T-helper 22 cell (primary cell): ENCODE results near the gene TIMM22.
"Not testable (repeated sequence)": the region's sequence is repeated elsewhere in the genome, so short reads cannot be mapped to it uniquely, and the experiment has no call there.

Source experiments
- DNase-seq: peaks from one replicate; pipeline ENCODE4 v3.0.0-alpha.2; 2020; ENCODE audit warnings: low read depth

Gene TIMM22

GRCh38 chr17:973053-973452 is 23.9 kb upstream of the TIMM22 start:
- no peak for DNase-seq

- not testable (repeated sequence) for DNase-seq
These were observed 22.2 kb upstream of the TIMM22 start for GRCh38 chr17:974778-975177.

GRCh38 chr17:975371-975915 is 21.5 kb upstream of the TIMM22 start:
- DNase-seq, result no peak

- DNase-seq, result no peak
These were observed 20.6 kb upstream of the TIMM22 start for GRCh38 chr17:976312-976711.

- no peak for DNase-seq
These were observed 19.8 kb upstream of the TIMM22 start for GRCh38 chr17:977166-977565.

GRCh38 chr17:978103-979093 is 18.5 kb upstream of the TIMM22 start:
- no peak for DNase-seq

- no peak for DNase-seq
These were observed 17.8 kb upstream of the TIMM22 start for GRCh38 chr17:979212-979538.

- peak; percentile 79 for DNase-seq
These were observed 17.2 kb upstream of the TIMM22 start, which contains the start of gene NXN for GRCh38 chr17:979539-980405. Gene NXN (minus strand): TSS chr17:979776.

- DNase-seq, result peak; percentile 65
These were observed 16.3 kb upstream of the TIMM22 start for GRCh38 chr17:980406-981291.

- DNase-seq, result no peak
These were observed 15.7 kb upstream of the TIMM22 start for GRCh38 chr17:981292-981658.

- DNase-seq, result no peak
These were observed 13.0 kb upstream of the TIMM22 start for GRCh38 chr17:983921-984320.

GRCh38 chr17:986322-986929 is 10.5 kb upstream of the TIMM22 start:
- DNase-seq, result no peak

- no peak for DNase-seq
These were observed 9.0 kb upstream of the TIMM22 start for GRCh38 chr17:987931-988330.

- DNase-seq, result no peak
These were observed 8.4 kb upstream of the TIMM22 start for GRCh38 chr17:988561-988960.

- DNase-seq, result no peak
These were observed 4.0 kb upstream of the TIMM22 start for GRCh38 chr17:992933-993332.

GRCh38 chr17:995324-995723 is 1.6 kb upstream of the TIMM22 start:
- DNase-seq, result not testable (repeated sequence)

- DNase-seq, result no peak
These were observed 1.2 kb downstream of the TIMM22 start for GRCh38 chr17:998111-998510.

GRCh38 chr17:1000597-1001461 is 3.9 kb downstream of the TIMM22 start:
- no peak for DNase-seq

- DNase-seq, result no peak
These were observed 4.9 kb downstream of the TIMM22 start for GRCh38 chr17:1001640-1002411.

GRCh38 chr17:1002412-1002753 is 5.5 kb downstream of the TIMM22 start:
- DNase-seq, result no peak
